Measurements from ENCODE around the gene RALGAPA2. TPM values are rescaled to one million over a fixed set of nuclear protein-coding genes. Genes with fewer than 3 reads are reported as not detected.

Gene RALGAPA2
- total RNA-seq, 1 donor from 2014 or later = 24.8 TPM

DNA sequence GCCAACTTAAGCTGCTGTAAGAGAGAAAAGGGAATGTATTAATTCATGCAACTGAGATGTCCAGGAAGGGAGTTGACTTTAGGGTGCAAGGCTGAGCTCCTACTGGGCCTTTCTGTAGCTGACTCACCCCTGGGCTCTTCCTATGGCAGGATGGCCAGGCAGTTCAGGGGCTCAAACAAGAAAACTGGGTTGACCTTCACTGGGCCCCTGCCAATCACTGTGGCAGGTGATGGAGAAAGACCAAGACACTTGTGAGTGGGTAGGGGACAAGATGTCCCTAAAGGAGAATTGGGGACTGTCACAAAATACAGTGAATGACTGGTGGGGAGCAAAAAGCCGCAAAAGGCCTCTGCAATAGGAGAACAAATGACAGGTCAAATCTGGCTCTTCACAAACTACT lies 21.5 kb upstream of the RALGAPA2 start:
- H3K27me3 ChIP-seq (ENCODE audit: control insufficient read depth, insufficient read depth, low read length) = no peaks in the 10 kb centered on the region
- H3K36me3 ChIP-seq (ENCODE audit: control insufficient read depth, insufficient read depth, low read length) = no peaks in the 10 kb centered on the region
- no peak overlapping the region for H3K4me3 ChIP-seq (ENCODE audit: low read depth, low read length)
- DNase-seq (ENCODE audit: low read depth) = no peak
- TF ChIP-seq, protein P1, sequence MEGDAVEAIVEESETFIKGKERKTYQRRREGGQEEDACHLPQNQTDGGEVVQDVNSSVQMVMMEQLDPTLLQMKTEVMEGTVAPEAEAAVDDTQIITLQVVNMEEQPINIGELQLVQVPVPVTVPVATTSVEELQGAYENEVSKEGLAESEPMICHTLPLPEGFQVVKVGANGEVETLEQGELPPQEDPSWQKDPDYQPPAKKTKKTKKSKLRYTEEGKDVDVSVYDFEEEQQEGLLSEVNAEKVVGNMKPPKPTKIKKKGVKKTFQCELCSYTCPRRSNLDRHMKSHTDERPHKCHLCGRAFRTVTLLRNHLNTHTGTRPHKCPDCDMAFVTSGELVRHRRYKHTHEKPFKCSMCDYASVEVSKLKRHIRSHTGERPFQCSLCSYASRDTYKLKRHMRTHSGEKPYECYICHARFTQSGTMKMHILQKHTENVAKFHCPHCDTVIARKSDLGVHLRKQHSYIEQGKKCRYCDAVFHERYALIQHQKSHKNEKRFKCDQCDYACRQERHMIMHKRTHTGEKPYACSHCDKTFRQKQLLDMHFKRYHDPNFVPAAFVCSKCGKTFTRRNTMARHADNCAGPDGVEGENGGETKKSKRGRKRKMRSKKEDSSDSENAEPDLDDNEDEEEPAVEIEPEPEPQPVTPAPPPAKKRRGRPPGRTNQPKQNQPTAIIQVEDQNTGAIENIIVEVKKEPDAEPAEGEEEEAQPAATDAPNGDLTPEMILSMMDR (IDR thresholded peaks at IDR 0.05; ENCODE audit: insufficient read depth, low read length, poor library complexity, severe bottlenecking) = no peak

DNA sequence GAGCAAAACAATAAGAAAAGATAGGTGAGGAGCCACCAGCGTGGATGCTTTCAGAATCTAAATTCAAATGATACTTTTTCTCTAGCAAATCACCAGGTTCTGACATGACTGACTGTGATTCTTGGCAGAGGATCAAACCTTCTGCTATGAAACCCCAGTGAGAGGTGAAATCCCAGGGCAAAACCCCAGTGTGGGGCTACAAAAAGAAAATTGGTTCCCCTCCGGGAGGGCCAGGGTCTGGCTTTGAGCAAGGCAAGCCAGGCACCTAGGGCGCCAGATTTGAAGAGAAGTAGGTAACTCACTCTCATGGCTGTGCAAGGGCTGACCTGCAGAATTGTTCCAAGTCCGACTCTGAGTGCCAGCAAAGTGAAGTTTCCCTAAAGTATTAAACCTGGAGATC lies 20.2 kb upstream of the RALGAPA2 start:
- Histone ChIP-seq H3K27me3 (ENCODE audit: control insufficient read depth, insufficient read depth, low read length) (no peaks in the 10 kb centered on the region), H3K4me3 (ENCODE audit: low read depth, low read length) (no peak overlapping the region), H3K36me3 (ENCODE audit: control insufficient read depth, insufficient read depth, low read length) (no peaks in the 10 kb centered on the region)
- TF ChIP-seq, protein P1 (IDR thresholded peaks at IDR 0.05; ENCODE audit: insufficient read depth, low read length, poor library complexity, severe bottlenecking) = no peak
- DNase-seq (ENCODE audit: low read depth) = no peak

DNA sequence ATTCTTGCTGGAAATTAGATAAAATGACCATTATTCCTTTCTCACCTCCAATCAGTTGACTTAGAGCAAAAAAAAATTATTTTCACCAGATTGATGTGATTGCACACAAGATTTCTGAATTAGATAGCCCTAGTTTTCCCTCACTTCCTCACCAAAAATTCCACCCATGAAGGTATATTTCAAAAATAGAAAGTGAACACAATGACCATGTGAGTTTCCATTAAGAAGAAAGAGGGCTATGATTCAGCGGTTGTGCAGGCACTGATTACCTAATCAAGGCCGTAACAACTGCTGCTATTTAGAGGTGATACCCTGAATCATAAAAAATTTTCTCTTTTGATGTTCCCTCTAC lies 19.5 kb upstream of the RALGAPA2 start:
- H3K4me3 ChIP-seq (ENCODE audit: low read depth, low read length) = no peak overlapping the region
- DNase-seq (ENCODE audit: low read depth) = no peak
- H3K27me3 ChIP-seq (ENCODE audit: control insufficient read depth, insufficient read depth, low read length) = no peaks in the 10 kb centered on the region
- TF ChIP-seq, protein P1 (IDR thresholded peaks at IDR 0.05; ENCODE audit: insufficient read depth, low read length, poor library complexity, severe bottlenecking) = no peak
- H3K36me3 ChIP-seq (ENCODE audit: control insufficient read depth, insufficient read depth, low read length) = no peaks in the 10 kb centered on the region

DNA sequence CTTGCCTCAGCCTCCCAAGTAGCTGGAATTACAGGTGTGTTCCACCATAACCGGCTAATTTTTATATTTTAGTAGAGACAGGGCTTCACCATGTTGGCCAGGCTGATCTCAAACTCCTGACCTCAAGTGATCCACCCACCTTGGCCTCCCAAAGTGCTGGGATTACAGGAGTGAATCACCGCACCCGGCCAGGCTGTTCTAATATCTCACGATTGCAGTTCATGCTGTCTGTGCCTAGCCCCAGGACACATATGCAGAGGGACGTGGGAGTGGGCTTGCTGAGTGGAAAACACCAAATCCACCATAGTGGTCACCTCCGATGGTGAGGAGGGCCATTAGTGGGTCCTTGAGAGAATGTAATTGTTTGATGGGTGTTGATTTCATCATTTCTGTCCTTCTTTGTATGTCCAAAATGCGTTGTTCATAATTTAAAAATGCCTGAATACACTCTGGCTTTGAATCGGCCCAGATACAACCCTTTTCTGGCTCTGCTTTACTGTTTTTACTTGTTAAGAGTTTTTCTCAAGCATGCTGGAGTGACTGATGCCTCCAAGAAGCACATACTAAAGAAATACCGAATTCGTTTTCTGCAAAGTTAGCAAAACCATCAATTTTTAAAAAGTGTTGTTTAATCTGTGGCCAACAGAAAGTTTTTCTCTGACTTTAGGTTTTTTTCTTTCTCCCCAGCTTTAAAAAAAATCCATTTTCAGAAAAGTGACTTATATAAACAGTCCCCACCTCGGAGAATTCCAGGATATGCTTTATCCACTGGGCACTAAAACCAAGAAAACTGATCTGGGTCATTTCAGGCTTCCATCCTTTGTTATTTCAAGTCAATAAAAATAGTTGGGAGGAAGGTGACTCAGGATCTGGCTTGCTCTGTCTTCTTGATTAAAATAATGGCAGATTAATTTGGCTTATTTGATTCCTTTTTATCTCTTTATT lies 18.8 kb upstream of the RALGAPA2 start:
- Histone ChIP-seq H3K27me3 (ENCODE audit: control insufficient read depth, insufficient read depth, low read length) (no peaks in the 10 kb centered on the region), H3K4me3 (ENCODE audit: low read depth, low read length) (no peak overlapping the region), H3K36me3 (ENCODE audit: control insufficient read depth, insufficient read depth, low read length) (no peaks in the 10 kb centered on the region)
- TF ChIP-seq, protein P1 (IDR thresholded peaks at IDR 0.05; ENCODE audit: insufficient read depth, low read length, poor library complexity, severe bottlenecking) = no peak
- DNase-seq (ENCODE audit: low read depth) = no peak

- Histone ChIP-seq H3K36me3 (ENCODE audit: control insufficient read depth, insufficient read depth, low read length) (no peaks in the 10 kb centered on the region), H3K27me3 (ENCODE audit: control insufficient read depth, insufficient read depth, low read length) (no peaks in the 10 kb centered on the region), H3K4me3 (ENCODE audit: low read depth, low read length) (no peak overlapping the region)
- TF ChIP-seq, protein P1 (IDR thresholded peaks at IDR 0.05; ENCODE audit: insufficient read depth, low read length, poor library complexity, severe bottlenecking) = no peak
- DNase-seq (ENCODE audit: low read depth) = no peak
Measured at GRCh38 chr20:20729563-20729962, 17.1 kb upstream of the RALGAPA2 start.

DNA sequence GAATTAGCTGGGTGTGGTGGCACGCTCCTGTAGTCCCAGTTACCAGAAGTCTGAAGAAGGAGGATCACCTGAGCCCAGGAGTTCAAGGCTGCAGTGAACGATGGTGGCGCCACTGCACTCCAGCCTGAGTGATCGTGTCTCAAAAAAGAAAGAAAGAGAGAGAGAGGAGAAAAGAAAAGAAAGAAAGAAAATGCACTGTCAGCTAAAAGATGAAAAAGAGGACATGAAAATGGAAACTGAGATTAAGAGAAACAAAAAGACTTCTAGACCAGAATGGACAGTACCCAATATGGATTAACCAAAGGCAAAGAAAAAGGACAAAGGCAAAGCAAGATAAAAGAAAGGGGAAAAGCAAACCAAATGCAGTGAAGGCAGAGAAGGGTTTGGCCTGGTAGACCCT lies 9.0 kb upstream of the RALGAPA2 start:
- H3K27me3 ChIP-seq (ENCODE audit: control insufficient read depth, insufficient read depth, low read length) = no peaks in the 10 kb centered on the region
- TF ChIP-seq, protein P1 (IDR thresholded peaks at IDR 0.05; ENCODE audit: insufficient read depth, low read length, poor library complexity, severe bottlenecking) = no peak
- DNase-seq (ENCODE audit: low read depth) = no peak
- no peaks in the 10 kb centered on the region for H3K36me3 ChIP-seq (ENCODE audit: control insufficient read depth, insufficient read depth, low read length)
- H3K4me3 ChIP-seq (ENCODE audit: low read depth, low read length) = no peak overlapping the region
